HG03354 (cell line): ENCODE measurements around the gene USP20.

Experiments
- ATAC-seq: cut with Tn5 transposase; IDR thresholded peaks from one replicate; pipeline ENCODE4 v1.9.1; 2021; ENCODE audit warnings: mild to moderate bottlenecking; ENCODE audit not compliant: unreplicated experiment, poor library complexity, severe bottlenecking

The USP20 gene

DNA sequence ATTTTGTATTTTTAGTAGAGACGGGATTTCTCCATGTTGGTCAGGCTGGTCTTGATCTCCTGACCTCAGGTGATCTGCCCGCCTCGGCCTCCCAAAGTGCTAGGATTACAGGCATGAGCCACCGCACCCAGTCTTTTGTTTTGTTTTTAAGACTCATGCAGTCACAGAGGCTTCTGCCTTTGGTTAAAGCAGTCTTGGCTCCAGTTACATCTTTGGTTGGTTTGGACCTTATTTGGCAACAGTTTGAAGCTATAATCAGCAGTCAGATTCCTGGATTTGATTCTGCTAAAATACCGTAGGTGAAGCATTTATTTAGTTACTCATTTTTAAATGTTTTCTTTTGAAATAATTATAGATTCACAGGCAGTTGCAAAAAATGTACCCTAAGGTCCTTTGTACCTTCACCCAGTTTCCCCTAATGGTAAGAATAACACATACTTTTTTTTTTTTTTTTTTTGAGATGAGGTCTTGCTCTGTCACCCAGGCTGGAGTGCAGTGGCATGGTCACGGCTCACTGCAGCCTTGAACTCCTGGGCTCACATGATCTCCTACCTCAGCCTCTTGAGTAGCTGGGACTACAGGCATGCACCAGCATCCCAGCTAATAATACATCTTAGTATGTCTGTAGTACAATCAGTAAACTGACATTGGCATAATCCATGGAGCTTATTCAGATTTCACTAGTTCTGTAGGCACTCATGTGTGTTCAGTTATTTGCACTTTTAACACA is 15.7 kb downstream of the USP20 start:
- ATAC-seq = no peak

DNA sequence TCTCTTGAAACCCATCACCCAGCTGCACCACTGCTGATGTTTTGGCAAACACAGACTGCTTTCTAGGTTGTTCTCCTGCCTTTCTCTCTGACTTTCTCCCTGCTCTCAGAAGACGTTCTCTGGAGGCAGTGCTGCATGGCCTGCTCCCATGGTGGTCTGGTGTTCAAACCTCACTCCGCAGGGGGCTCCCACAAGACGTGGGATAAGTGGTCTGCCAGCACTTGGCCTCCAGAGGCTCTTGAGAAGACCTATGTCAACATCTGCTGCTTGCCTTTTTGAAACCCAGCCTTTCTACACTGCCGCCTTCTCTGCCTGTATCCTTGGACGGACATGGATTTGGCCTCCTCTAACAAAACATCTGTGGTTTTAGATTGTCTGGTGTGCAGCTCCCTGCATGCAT is 16.6 kb downstream of the USP20 start:
- no peak for ATAC-seq

DNA sequence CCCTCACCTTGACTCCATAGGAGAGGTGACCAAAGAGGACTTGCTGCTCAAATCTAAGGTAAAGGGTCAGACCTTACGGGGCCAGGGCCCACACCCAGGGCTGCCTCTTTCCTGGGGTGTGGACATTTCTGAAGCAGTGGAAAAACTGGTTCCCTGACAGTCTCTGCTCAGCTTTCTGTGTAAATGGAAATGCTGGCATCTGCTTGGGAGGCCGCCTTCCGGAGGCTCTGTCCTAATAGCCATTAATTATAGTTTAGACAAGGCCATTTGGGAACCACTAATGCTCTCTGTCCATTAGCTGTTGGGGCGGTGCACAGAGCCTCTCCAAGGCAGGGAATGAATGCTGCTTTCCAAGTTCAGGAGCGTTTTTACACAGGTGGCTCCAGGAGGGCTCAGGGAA is 17.3 kb downstream of the USP20 start:
- ATAC-seq = no peak

- no peak for ATAC-seq
Observed at GRCh38 chr9:129853614-129854013, 18.4 kb downstream of the USP20 start.

DNA sequence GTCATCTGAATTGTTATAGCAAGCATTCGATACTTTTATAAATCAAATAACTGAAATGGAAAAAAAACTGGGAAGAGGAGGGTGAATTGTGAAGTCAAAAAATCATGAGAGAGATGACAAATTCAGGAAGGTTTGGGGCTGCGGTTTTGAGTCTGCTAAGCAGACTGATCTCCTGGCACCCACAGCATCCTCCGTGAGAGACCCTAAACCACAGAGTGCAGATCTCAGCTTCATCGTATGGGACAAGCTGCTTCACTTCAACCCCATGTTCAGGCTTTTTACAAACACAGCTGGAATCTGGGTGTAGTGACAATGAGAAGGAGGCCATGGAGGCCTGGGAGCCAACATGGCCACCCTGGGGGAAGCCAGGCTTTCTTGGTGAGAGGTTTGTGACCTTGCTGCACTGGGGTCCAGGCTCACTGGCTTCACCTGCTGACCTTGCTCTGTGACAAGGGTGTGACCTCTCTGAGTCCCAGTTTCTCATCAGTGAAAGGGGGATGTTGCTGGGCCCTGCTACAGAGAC is 19.4 kb downstream of the USP20 start:
- ATAC-seq = no peak

DNA sequence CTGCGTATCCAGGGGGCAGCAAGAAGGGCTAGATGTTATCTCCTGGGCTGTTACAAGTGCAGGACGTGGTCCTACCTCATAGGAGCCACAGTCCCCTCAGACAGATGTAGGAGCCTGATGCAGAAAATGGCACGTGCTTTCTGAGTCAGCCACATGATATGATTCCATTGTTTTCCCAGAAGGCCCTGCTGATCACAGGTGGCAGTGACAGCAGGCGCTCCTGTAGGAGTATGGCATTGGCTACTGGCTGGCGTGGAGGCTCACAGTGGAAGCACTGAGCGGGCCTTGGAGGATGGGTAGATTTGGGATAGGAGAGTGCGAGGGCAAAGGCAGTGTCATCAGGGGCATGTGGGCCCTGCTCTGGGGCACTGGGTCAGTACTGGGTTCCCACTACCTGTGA is 21.9 kb downstream of the USP20 start:
- no peak for ATAC-seq

- ATAC-seq = no peak
Observed at GRCh38 chr9:129858167-129858962, 23.1 kb downstream of the USP20 start.

DNA sequence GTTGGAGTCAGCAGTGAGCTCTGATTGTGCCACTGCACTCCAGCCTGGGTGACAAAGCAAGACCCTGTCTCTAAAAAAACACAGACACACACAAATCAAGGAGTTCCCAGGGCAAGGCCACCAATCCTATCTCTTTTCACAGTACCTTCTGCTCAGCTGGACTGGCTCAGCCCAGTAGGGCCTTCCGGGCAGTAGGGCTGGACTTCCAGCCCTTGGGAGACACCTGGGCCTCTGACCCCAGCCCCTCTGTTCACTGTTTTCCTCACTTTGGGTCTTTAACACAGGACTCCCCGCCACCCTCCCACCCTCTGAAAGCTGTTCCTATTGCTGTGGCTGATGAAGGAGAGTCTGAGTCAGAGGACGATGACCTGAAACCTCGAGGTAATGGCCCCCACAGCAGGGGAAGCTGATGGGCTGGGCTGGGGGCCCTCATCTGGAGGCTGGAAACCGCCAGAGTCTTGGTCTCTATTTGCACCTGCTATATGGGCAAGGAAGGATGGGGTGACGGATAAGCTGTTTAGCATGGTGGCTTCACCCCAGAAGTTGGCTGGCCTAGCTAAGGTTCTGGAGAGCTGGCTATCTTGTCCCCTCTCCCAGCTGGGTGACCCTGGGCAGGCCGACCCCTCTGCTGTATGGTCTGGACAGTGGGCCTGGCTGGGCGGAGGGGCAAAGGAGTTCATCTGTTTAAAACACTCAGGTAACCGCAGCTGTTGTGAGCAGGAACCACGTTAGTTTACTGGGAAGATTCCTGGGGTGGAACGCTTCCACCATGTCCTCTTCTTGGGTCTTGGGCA is 25.6 kb downstream of the USP20 start:
- no peak for ATAC-seq

DNA sequence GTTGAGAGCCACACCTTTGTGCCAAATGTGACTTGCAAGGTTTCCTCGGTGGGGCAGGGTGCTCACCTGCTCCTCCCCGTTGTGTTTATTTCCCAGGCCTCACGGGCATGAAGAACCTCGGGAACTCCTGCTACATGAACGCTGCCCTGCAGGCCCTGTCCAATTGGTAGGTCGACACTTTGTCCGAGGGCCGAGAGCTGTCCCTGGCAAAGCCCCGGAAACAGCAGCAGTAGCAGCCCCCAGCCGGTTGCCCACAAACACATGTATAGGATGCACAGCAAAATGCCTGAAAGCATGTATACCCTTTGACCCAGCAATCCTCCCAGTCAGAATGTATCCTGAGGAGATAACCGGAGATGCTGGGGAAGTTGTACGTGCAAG is 26.2 kb downstream of the USP20 start:
- no peak for ATAC-seq

- peak; percentile 69 for ATAC-seq
Observed at GRCh38 chr9:129863059-129863690, 27.9 kb downstream of the USP20 start.

DNA sequence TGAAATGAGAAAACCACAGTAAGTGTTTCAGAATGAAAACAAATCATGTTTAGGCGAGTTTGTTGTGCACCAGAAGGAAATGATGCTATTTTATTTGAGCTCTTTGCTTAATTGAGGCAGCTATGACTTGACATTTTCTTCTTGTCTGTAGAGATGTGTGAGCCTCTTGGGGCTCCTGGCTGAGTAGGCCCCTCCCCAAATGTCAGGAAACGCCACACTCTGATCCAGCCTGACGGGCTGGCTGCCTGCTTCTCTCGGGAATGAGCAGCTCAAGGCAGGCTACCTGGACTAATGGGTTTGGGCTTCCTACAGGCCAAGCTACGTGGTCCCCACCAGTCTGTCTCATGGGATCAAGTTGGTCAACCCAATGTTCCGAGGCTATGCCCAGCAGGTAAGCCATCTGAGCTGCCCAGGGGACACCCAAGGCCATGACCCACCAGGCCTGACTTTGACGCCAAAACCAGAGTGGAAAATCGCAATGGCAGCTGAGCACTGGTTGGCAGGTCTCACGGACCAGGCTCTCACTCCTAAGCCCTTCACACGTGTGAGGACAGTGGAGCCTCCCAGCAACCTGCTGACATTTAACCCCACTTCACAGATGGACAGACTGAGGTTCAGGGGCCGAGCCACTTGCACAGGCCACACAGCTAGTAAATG is 29.9 kb downstream of the USP20 start:
- no peak for ATAC-seq

- no peak for ATAC-seq
Observed at GRCh38 chr9:129865668-129866320, 30.5 kb downstream of the USP20 start.

- no peak for ATAC-seq
Observed at GRCh38 chr9:129866394-129867135, 31.3 kb downstream of the USP20 start.

GRCh38 chr9:129867136-129868022 is 32.1 kb downstream of the USP20 start:
- no peak for ATAC-seq

- ATAC-seq = no peak
Observed at GRCh38 chr9:129868023-129868871, 33.0 kb downstream of the USP20 start.

GRCh38 chr9:129868872-129869486 is 33.7 kb downstream of the USP20 start:
- no peak for ATAC-seq
